HG03139 (cell line): Measurements from ENCODE around the gene IGFBP5.

Source experiments
- ATAC-seq: cut with Tn5 transposase; IDR thresholded peaks from one replicate; pipeline ENCODE4 v1.9.1; 2021; ENCODE audit not compliant: unreplicated experiment

Gene IGFBP5

DNA sequence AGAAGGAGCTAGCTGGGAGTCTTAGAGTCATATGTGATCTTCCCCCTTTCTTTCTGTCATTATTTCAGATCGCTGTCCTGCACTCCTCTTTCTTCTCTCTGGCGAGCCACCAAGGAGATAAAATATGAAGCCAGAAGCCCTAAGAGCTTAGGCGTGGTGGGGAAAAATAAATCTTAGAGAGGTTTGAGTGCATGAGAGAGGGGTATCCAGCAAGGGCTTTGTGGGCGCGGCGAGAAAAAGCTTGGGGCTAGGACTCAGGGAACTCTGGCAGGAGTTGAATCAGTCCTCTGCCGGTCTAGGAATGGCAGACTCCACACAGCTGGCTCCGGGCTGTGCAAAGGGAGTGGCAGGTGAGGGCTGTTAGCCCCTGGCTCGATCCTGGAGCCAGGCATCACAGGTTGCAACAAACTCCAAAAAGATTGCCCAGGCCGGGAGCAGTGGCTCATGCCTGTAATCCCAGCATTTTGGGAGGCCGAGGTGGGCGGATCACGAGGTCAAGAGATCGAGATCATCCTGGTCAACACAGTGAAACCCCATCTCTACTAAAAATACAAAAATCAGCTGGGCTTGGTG, 20.1 kb upstream of the IGFBP5 start:
- ATAC-seq: no peak

DNA sequence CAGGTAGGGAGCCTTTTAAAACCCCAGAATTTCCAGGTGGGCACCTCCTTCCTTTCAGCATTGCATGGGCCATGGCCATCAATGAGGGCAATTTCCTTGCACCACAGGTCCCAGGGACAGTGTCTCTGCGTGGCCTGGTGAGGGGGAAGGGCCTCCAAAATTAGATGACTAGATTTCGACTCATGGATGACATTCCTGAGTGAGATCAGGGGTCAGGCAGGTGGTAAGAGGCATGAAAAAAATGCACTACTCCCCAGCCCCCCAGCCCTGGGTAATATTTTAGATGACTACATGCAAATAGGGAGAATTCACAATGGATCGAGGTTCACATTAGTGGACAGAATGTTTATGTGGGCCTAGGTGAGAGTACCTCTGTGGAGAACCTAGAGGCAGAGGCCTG, 19.0 kb upstream of the IGFBP5 start:
- no peak for ATAC-seq

DNA sequence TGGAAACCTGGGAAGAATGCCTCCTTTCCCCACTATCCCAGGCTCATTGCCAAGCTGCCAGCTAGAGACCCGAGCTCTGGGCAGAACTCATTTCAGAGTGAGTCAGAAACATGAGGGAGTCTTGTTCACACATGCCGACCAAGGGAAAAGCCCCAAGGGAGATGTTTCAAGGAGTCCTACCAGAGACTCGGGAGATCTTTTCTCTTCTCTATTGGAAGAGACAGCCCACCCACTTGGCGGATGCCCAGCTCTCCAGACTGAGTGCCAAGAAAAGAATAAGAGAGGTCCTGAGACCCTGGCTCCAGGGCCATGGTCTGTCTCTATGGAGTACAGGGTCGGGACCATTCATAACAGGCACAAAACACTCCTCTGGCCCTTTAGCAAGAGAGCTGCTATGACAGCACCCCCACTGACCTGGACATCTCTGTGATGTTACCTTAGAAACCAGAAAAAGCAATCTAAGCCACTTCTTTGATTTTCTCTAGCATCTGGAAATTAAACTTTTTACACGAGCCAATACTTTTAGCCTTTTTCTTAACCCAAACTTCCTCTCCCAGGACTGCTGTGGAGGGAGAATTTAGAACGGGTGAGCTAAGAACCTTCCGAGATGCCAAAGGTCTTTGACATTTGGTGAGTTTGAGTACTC, 18.5 kb upstream of the IGFBP5 start:
- no peak for ATAC-seq

DNA sequence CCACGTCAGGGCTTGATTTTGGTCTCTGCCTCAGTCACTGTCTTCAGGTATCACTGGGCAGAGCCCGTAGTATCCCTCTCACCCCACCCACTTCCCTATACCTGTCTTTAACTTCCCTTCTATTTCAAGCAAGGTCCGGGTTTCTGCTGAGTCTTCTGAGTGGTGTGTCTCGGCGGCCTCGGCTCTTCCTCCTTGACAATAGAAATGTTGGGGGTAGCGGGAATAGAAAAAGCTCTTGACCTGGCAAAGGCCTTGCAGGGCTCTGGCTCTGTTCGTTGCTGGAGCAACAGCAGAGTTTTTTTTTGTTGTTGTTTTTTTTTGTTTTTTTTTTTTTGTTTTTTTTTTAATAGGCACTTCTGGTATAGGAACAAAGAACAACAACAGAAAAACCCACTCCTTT, 16.0 kb upstream of the IGFBP5 start:
- no peak for ATAC-seq

DNA sequence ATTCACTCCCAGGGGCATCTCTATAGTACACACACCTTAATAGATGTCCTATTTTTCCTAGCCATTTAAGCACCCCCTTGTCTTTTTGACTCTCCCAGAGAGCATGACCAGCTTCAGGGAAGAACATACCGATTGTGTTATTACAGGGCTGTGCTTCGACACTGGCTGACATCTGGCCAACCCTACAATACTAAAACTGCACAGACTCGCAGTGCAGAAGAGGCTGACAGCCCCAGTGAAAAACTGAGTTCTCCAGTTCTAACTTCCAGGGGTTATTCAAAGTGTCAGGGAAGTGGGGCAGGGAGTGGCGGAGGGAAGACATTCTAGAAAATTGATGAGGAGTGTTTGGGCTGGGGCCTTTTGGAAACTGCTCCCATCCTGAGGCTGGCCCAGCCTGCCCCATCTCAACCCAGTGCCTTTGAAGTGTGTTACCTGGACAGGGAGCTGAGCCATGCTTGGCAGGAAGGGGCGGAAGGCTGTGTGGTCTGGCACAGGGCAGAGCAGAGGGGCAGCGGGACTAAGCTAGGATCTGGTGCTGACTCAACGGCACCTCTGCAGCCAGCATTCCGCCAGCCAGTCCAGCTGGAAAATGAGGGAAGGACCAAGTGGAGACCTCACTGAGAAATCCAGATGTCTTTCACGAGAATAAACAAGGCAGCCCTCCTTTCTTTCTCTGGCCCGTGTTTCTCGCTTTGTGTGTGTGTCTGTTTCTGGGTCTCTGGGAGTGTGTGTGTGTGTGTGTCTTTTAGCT, 15.4 kb upstream of the IGFBP5 start:
- no peak for ATAC-seq

DNA sequence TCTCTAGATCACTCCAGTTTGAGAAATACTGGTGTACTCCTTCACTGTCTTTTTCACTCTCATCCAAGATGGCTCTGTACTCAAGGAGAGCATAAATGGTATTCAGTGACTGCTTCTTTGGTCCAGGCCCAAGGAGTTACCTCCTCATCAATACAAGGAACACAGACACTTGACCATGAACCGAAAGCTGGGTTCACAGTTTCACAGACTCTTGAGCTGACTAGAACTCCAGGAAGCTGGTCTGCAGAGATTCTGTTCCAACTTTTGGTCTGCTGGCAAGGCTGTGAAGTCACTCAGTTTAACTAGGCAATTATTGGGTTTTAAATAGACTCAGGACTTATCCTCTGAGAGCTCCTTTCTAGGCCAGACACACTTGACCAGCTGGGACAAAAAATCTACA, 7.4 kb upstream of the IGFBP5 start:
- no peak for ATAC-seq

DNA sequence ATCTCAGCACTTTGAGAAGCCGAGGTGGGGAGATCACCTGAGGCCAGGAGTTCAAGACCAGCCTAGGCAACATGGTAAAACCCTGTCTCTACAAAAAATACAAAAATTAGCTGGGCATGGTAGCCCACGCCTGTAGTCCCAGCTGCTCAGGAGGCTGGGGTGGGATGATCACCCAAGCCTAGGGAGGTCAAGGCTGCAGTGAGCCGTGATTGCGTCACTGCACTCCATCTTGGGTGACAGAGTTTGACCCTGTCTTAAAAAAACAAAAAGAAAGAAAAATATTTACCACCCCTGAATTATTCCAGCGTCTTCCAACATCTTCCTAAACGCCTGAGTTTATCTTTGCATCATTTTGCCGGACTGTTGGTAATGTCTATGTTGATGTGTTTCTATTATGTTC, 6.2 kb upstream of the IGFBP5 start:
- no peak for ATAC-seq

DNA sequence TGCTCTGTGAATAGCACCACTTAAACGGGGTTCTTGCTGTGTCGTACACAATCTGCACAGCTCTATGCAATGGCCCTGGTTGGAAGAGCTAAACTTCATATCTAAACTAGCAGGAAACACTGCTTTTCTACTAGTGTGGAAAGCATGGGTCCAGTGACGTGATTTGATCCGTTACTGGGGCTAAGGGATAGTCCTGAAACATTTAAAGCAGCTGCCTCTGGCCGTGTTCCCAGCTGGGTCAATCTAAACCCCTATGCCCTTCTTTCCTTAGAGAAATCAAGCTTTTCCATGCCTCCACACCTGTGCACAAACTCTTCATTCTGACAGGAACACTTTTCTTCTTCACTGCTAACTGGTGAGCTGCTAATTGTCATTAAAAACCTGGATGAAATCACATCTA, 5.4 kb upstream of the IGFBP5 start:
- ATAC-seq: no peak

DNA sequence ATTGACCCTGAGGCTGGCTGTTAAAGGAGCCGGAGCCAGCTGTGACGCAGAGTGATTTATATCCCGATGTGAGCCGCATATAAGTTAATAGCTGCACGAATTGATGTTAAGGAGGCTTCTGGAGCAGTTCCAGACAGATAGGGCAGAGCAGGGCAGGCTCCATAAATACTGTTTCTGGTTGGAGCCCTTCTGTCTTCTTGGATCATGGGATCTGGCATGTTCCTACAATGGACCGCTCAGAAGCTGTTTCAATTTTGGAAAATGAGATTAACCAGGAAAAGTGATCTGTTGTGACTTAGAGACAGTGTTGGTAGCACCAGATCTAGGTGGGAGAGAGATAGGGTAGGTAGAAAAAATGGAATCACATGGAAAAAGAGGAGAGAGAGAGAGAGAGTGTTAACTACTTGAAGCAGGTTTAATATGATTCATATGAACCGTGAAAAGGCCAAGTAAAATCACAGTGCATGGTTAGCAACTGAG, 4.8 kb upstream of the IGFBP5 start:
- no peak for ATAC-seq

DNA sequence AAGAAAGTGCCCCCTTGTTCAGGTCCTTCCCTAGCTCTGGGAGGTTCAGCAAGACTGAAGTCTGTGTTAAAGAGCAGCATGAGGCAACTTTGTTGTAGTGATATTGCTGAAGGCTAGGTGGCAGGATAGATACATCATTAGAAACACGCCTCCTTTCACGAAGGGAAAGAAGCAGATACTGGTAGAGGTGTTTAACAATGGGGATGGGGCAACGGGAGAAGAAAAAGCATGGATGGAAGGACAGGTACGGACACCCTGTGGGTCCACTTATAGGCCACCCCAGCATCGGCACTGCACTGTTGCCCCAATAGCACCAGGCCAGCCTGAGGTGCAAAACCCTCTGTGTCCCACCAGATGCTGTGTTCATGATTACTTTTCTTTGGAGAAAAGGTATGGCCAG, 3.5 kb upstream of the IGFBP5 start:
- ATAC-seq: peak; percentile 69

DNA sequence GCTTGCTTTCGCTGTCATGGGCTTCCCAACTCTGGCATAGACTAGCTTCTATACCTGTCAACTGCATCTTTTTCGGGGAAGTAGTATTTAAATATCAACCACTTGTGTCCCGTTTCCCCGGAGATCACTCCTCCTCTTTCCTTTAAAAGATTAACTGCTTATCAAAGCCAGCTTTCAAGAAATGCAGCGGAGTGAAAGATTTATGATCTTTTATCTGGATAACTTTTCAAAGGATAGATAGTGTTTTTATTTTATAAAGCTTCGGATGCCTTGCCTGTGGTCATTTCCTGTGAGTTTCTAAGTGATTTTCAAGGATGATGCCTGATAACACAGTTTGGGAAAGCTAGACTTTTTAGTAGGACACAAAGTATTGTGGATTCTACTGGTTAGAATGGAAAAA, 2.9 kb upstream of the IGFBP5 start:
- no peak for ATAC-seq

DNA sequence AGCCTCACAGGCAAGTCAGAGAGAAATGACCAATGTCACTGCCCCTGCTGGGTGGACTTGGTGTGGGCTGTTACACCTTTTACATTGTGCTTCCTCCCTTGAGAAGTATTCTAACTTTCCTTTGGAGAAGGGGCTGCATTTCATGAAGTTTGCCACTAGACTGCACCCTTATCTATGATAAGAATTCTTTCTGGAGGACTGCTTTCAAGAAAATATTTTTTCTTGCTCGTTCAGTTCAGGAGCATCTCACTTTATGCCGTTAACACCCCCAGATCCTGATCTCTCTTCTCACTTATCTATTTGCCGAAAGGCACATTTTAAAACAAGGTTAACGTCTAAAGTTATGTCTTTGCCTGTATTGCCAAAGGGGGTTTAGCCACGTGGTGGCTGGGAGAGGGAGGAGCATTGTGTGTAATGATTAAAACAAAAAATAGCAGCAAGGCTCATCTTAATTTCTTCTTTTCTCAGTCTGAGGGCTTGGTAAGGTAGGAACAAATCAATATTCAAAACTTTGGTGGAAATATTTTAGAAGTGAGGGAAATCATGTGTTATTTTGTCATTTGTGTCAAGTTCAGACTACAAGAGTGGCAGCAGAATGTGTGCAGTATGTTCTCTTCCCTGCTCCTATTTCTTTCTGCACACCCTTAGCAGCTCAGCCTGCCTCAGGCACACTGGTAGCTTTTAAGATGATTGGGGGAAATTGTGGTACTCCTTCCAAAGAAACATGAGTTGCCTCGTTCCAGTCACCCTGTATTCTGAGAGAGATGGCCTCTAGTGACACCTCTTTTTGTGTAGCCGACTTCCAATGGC, 1.6 kb upstream of the IGFBP5 start:
- no peak for ATAC-seq

DNA sequence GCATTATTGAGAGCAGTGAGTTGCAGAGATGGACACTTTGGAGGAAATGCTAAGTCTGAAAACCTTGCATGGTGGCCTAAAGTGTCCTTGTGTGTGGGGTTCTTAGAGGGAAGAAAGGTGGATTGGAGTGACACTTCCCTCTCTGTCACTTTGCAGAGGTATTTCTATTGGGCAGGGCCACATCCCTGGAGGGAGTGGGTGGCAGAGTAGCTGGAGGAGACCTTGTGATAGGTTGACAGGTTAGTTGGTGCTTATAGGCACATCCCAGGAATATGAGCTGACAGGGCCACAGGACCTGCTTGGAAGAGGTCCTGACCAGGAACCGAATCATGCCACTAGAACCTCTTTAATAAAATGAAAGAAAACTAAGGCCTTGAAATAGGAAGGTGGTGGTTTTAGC, 972 bp upstream of the IGFBP5 start:
- no peak for ATAC-seq

DNA sequence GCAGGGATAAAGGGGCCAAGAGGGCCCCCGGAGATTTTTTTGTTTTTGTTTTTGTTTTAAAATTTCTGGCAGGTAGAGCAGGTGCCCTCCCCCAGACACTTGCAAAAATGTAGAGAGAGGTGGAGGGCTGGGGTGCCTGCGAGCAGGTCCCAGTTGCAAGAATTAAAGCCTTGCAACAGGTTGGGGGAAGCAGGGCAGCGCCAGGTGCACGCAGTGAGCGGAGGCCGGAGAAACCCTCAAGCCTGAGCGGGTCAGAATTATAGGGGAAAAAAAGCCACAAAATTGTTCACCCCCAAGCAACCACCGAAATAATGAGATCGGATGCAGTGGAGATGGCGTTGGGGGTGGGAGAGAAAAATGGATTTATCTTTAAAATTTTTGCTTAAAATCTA, 527 bp downstream of the IGFBP5 start:
- ATAC-seq: no peak

DNA sequence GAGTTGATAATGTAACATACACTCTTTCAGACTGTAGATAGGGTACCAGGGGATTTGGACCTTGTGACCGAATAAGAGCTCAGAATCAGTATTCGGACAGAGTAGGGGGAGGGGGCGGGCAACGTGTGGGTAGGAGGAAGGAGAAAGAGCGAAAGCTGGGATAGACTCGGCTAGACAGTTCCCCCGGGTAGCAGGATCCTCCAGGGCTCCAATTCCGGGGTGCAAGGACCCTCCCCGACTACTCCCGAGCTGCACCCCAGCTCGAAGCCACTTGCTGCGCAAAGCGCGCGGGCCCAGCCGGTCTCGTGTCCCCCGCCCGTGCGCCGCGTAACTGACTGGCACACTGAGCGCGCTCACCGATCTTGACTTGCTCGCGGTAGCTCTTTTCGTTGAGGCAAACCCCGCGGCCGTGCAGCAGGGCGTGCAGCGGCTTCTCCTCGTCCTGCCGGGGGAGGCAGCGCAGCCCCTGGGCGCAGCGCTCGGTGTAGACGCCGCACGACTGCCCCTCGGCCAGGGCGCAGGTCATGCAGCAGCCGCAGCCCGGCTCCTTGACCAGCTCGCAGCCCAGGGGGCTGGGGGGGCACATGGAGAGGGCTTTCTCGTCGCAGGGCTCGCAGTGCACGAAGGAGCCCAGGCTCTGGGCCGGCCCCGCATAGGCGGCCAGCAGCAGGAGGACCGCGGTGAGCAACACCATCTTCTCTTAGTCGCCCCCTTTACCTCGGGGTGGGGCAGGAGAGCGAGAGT, 1.1 kb downstream of the IGFBP5 start:
- ATAC-seq: no peak

DNA sequence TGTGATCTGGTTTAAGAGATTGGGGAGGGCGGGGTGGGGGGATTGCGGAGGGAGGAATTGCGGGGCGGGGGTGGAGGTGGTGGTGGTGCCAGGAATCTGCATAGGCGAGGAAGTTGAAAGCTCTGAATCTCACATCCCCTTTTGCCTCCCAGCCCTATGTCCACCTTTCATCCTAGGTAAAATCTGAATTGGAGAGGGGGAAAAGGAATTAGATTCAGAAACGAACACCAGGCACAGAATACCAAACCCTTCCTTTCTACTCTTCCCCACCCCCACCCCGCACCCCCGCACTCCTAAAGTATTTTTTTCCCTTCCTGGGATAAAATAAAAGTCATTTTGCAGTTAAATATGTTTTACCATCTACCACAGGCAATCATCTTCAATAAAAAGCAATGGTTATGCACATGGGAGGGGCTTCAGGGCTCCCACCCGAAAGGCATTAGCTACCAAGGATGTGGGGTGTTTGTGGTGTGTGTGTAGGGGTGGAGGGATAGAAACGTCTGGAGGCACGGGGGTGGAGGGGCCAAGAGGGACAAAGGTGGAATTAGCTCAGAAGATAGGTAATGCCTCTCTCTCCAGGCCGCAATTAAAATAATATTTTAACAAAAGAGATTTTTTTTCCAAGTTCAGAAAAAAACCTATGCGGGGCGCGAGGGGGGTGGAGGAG, 1.8 kb downstream of the IGFBP5 start:
- no peak for ATAC-seq

DNA sequence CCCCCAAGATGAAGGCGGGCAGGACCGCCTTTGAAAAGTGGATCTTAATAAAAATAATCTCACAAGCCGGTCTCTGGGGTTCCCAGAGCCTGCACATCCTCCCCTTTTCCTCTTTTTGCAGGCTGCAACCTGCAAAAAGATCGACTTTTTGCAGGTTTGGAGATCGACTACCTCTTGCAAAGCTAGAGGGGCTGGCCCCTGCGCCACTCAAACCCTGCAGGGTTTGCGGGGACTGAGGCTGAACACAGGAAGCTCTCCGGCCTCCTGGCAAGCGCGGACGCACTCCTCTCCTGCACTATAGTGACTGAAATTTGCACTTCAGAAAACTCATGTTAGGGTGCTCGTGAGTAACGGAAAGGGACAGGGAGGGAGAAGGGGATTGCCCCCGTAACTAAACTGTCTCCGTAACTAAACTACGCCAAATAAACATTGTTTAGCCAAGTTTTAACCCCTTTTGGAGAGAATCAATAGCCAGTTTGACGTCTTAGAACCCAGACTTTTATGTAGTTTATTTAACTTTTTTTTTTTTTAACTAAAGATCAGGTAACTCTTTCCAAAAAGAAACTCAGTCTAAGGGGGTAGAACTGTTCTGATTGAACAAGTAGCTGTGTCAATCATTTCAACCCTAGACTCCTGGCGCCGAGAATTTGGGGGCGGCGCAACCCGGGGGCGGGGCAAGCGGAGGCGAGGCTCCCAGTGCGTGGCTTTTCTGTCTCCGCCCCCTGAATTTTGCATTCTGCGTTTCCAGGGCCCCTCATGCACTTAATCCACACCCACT, 2.5 kb downstream of the IGFBP5 start:
- no peak for ATAC-seq

DNA sequence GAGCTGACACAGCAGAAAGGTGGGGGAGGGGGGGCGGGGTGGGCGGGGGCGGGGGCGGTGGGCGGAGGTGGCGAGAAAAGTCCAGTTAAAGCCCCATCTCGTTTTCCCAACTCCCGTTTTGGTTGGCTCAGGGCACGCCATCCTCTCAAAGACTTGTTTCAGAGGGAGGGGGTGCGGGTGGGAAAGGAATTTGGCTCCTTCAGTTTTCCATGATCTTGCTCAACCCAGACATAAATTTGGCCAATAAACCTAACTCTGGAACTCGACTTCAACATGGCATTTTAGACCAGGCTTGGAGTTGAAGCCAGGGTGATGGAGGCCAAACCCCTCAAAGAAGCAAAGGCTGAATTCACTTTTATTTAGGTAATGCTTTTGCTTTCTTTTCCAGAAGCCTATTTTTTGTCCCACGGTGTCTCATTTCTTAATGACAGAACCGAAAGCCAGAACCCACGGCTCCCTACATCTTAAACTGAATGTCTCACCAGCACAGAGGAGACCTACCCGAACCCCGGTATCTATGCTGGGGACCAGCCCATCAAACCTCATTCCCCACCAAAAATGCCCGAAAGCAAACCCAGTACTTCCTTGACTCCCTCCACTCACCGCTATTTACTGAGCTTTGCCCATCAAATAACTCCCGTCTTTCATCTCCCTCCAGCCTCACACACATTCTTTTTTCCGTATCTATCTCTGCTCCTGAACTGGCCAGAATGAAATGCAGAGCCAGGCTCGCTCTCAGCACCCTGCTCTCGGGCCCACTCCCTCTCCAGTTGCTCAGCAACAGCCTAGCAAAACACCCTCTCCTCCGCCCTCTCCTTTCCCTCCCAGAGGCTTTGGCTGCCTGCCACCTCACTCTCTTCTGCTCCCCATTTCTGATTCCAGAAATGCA, 4.3 kb downstream of the IGFBP5 start:
- ATAC-seq: no peak

DNA sequence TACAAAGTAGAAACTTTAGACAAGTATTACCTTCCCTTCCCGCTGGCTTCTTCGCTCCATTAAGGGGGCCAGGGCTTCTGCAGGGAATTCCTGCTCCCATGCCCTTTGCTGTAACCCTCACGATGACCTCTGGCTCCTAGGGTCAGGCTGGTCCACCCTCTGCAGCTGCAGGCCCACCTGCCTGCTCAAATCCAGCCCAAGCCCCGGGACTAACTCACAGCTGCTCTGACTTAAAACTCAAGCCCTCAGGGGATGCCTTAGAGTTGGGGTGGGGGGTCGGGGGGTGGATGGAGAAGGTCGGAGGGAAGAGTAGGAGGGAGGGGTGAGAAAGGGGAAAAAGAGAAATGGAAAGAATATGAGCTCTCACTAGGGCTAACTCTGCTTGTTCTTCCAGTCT, 4.9 kb downstream of the IGFBP5 start:
- ATAC-seq: no peak
